ENCODE data around the gene KRTAP6-1.
A peak's percentile ranks its signal among the peaks of the same experiment; 100 is the strongest.

The KRTAP6-1 gene

DNA sequence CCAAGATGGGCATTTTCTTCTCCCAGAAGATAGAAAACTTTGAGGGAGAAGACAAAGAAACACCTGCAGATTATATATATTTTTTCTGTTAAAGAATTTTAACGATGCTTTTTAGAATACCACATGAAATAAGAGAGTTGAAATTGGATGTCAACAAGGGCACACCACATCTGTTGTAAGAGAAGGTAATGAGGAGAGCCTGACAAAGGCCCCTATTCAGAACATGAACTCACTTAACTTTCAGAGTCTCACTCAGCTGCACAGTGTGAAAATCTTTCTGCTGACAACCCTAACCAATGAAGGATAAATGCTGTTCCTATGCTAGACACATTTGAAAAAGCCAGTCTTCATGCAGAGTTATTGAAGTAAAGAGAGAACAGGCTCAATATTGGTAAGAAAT lies 30.9 kb downstream of the KRTAP6-1 start:
- H3K9me3 ChIP-seq (replicated peaks in 1 of 2; ENCODE audit: control insufficient read depth in 2 of 2, insufficient read depth in 1 of 2, low read depth in 1 of 2, low read length in 2 of 2) = no peaks in the 10 kb centered on the region
- H3K79me1 ChIP-seq (ENCODE audit: low read depth, low read length) = no peaks in the 10 kb centered on the region
- H4K91ac ChIP-seq (ENCODE audit: low read depth, low read length, poor library complexity) = no peak overlapping the region
- no peak overlapping the region for H3K18ac ChIP-seq (ENCODE audit: low read length)
- no peak overlapping the region for H2BK120ac ChIP-seq (ENCODE audit: low read depth, low read length)
- no peaks in the 10 kb centered on the region for H3K27me3 ChIP-seq (ENCODE audit: control insufficient read depth in 3 of 3, insufficient read depth in 3 of 3, low read depth in 1 of 3, low read length in 3 of 3)
- H4K8ac ChIP-seq (ENCODE audit: low read depth, low read length) = no peak overlapping the region
- H2AFZ ChIP-seq (ENCODE audit: low read length) = no peak overlapping the region
- H2AK5ac ChIP-seq (ENCODE audit: low read depth, low read length) = no peak overlapping the region
- H3K14ac ChIP-seq (ENCODE audit: low read length) = no peak overlapping the region
- no peaks in the 10 kb centered on the region for H3K36me3 ChIP-seq (replicated peaks in 1 of 2; ENCODE audit: control insufficient read depth in 2 of 2, insufficient read depth in 2 of 2, low read length in 2 of 2)
- no peak overlapping the region for H3K4ac ChIP-seq (ENCODE audit: low read length)
- H3K9ac ChIP-seq (ENCODE audit: low read depth, low read length, poor library complexity) = no peak overlapping the region
- H2BK12ac ChIP-seq (ENCODE audit: low read length) = no peak overlapping the region
- H3K4me3 ChIP-seq (ENCODE audit: low read length in 2 of 2) = no peak overlapping the region
- H3K23ac ChIP-seq (ENCODE audit: low read depth, low read length, poor library complexity) = no peak overlapping the region
- no peak overlapping the region for H3K4me2 ChIP-seq (ENCODE audit: insufficient read depth, low read length, poor library complexity, severe bottlenecking)
- no CpG with 5 or more reads among the region's 1 CpG for WGBS, 2 donors (ENCODE audit: extremely low coverage in 2 of 2, insufficient read length in 2 of 2, insufficient replicate concordance in 1 of 2)
- H2BK5ac ChIP-seq (ENCODE audit: low read length) = no peak overlapping the region
- H3K4me1 ChIP-seq (ENCODE audit: control insufficient read depth in 2 of 2, insufficient read depth in 1 of 2, low read depth in 1 of 2, low read length in 2 of 2) = peaks cover 0 to 13% of the 10 kb centered on the region in 2 donors
- peak; percentile 45 for DNase-seq (ENCODE audit: low spot score)
- H3K27ac ChIP-seq (replicated peaks; ENCODE audit: low read length) = no peak overlapping the region
- H2BK15ac ChIP-seq (ENCODE audit: low read length) = no peak overlapping the region

GRCh38 chr21:30580132-30580531 lies 33.6 kb downstream of the KRTAP6-1 start:
- Histone ChIP-seq H3K9me3 (replicated peaks in 1 of 2; ENCODE audit: control insufficient read depth in 2 of 2, insufficient read depth in 1 of 2, low read depth in 1 of 2, low read length in 2 of 2) (no peaks in the 10 kb centered on the region), H3K27ac (replicated peaks; ENCODE audit: low read length) (peak overlapping the region; percentile 14), H3K4me2 (ENCODE audit: insufficient read depth, low read length, poor library complexity, severe bottlenecking) (no peak overlapping the region), H3K9ac (ENCODE audit: low read depth, low read length, poor library complexity) (no peak overlapping the region), H2BK15ac (ENCODE audit: low read length) (no peak overlapping the region), H3K36me3 (replicated peaks in 1 of 2; ENCODE audit: control insufficient read depth in 2 of 2, insufficient read depth in 2 of 2, low read length in 2 of 2) (no peaks in the 10 kb centered on the region), H2AFZ (ENCODE audit: low read length) (no peak overlapping the region), H2BK12ac (ENCODE audit: low read length) (no peak overlapping the region), H2AK5ac (ENCODE audit: low read depth, low read length) (no peak overlapping the region), H3K4me1 (ENCODE audit: control insufficient read depth in 2 of 2, insufficient read depth in 1 of 2, low read depth in 1 of 2, low read length in 2 of 2) (peaks cover 0 to 13% of the 10 kb centered on the region in 2 donors), H3K18ac (ENCODE audit: low read length) (no peak overlapping the region), H3K4me3 (ENCODE audit: low read length in 2 of 2) (no peak overlapping the region), H2BK5ac (ENCODE audit: low read length) (no peak overlapping the region), H3K14ac (ENCODE audit: low read length) (no peak overlapping the region), H4K8ac (ENCODE audit: low read depth, low read length) (no peak overlapping the region), H2BK120ac (ENCODE audit: low read depth, low read length) (no peak overlapping the region), H3K27me3 (ENCODE audit: control insufficient read depth in 3 of 3, insufficient read depth in 3 of 3, low read depth in 1 of 3, low read length in 3 of 3) (no peaks in the 10 kb centered on the region), H3K79me1 (ENCODE audit: low read depth, low read length) (no peaks in the 10 kb centered on the region), H3K4ac (ENCODE audit: low read length) (no peak overlapping the region), H3K23ac (ENCODE audit: low read depth, low read length, poor library complexity) (no peak overlapping the region), H4K91ac (ENCODE audit: low read depth, low read length, poor library complexity) (no peak overlapping the region)
- no peak for DNase-seq (ENCODE audit: low spot score)
- WGBS, 2 donors (ENCODE audit: extremely low coverage in 2 of 2, insufficient read length in 2 of 2, insufficient replicate concordance in 1 of 2) = no CpG with 5 or more reads among the region's 3 CpGs

DNA sequence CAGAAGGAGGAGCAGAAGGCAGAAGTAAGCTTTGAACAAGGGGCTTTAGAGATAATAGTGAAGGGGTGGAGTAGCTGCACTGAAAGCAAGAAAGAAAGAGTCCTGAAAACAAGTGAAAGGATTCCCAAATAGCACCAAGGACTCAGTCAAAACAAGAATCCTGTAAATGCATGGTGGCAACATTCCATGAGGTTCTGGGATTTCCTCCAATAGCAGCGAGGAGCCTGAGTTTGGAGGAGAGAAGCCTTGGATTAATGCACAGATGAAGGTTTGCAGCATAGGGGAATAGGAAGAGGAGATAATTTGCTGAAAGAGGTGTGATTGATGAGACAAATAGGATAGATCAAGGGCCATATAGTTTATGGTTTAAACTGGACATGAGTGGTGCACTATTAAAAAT lies 34.4 kb downstream of the KRTAP6-1 start:
- H3K79me1 ChIP-seq (ENCODE audit: low read depth, low read length) = no peaks in the 10 kb centered on the region
- no peak overlapping the region for H2BK15ac ChIP-seq (ENCODE audit: low read length)
- H3K4me2 ChIP-seq (ENCODE audit: insufficient read depth, low read length, poor library complexity, severe bottlenecking) = no peak overlapping the region
- DNase-seq (ENCODE audit: low spot score) = peak; percentile 29
- H4K91ac ChIP-seq (ENCODE audit: low read depth, low read length, poor library complexity) = no peak overlapping the region
- no CpG with 5 or more reads among the region's 1 CpG for WGBS, 2 donors (ENCODE audit: extremely low coverage in 2 of 2, insufficient read length in 2 of 2, insufficient replicate concordance in 1 of 2)
- H3K4ac ChIP-seq (ENCODE audit: low read length) = no peak overlapping the region
- H4K8ac ChIP-seq (ENCODE audit: low read depth, low read length) = no peak overlapping the region
- no peak overlapping the region for H2BK120ac ChIP-seq (ENCODE audit: low read depth, low read length)
- H2AK5ac ChIP-seq (ENCODE audit: low read depth, low read length) = no peak overlapping the region
- H2AFZ ChIP-seq (ENCODE audit: low read length) = no peak overlapping the region
- no peak overlapping the region for H3K23ac ChIP-seq (ENCODE audit: low read depth, low read length, poor library complexity)
- H3K14ac ChIP-seq (ENCODE audit: low read length) = no peak overlapping the region
- no peak overlapping the region for H3K18ac ChIP-seq (ENCODE audit: low read length)
- no peak overlapping the region for H2BK12ac ChIP-seq (ENCODE audit: low read length)
- no peak overlapping the region for H3K27ac ChIP-seq (replicated peaks; ENCODE audit: low read length)
- no peak overlapping the region for H2BK5ac ChIP-seq (ENCODE audit: low read length)
- no peaks in the 10 kb centered on the region for H3K27me3 ChIP-seq (ENCODE audit: control insufficient read depth in 3 of 3, insufficient read depth in 3 of 3, low read depth in 1 of 3, low read length in 3 of 3)
- H3K9me3 ChIP-seq (replicated peaks in 1 of 2; ENCODE audit: control insufficient read depth in 2 of 2, insufficient read depth in 1 of 2, low read depth in 1 of 2, low read length in 2 of 2) = no peaks in the 10 kb centered on the region
- no peaks in the 10 kb centered on the region for H3K36me3 ChIP-seq (replicated peaks in 1 of 2; ENCODE audit: control insufficient read depth in 2 of 2, insufficient read depth in 2 of 2, low read length in 2 of 2)
- H3K9ac ChIP-seq (ENCODE audit: low read depth, low read length, poor library complexity) = no peak overlapping the region
- H3K4me1 ChIP-seq (ENCODE audit: control insufficient read depth in 2 of 2, insufficient read depth in 1 of 2, low read depth in 1 of 2, low read length in 2 of 2) = peaks cover 0 to 13% of the 10 kb centered on the region in 2 donors
- H3K4me3 ChIP-seq (ENCODE audit: low read length in 2 of 2) = no peak overlapping the region

DNA sequence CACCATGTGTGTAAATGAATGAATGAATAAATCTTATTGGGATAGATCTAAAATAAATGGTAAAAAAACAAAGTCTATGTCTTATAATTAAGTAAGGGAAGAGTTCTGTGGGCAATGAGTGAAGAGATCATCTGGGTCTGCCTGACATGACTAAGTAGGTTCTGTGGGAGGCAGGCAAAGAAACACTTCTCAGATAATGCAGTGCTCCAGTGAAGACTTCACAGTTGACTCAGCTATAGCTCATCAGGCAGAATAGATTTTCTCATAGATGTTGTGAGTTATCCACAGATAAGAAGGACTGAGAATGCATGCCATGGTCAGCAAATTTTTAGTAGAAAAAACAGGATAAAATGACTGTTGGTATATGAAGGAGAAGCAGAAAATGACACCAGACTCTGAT lies 36.0 kb downstream of the KRTAP6-1 start:
- Histone ChIP-seq H3K14ac (ENCODE audit: low read length) (no peak overlapping the region), H3K27ac (replicated peaks; ENCODE audit: low read length) (peak overlapping the region; percentile 24), H3K9me3 (replicated peaks in 1 of 2; ENCODE audit: control insufficient read depth in 2 of 2, insufficient read depth in 1 of 2, low read depth in 1 of 2, low read length in 2 of 2) (no peaks in the 10 kb centered on the region), H3K79me1 (ENCODE audit: low read depth, low read length) (no peaks in the 10 kb centered on the region), H3K36me3 (replicated peaks in 1 of 2; ENCODE audit: control insufficient read depth in 2 of 2, insufficient read depth in 2 of 2, low read length in 2 of 2) (no peaks in the 10 kb centered on the region), H3K23ac (ENCODE audit: low read depth, low read length, poor library complexity) (no peak overlapping the region), H3K4me2 (ENCODE audit: insufficient read depth, low read length, poor library complexity, severe bottlenecking) (no peak overlapping the region), H3K9ac (ENCODE audit: low read depth, low read length, poor library complexity) (no peak overlapping the region), H2BK15ac (ENCODE audit: low read length) (no peak overlapping the region), H3K27me3 (ENCODE audit: control insufficient read depth in 3 of 3, insufficient read depth in 3 of 3, low read depth in 1 of 3, low read length in 3 of 3) (no peaks in the 10 kb centered on the region), H3K4me1 (ENCODE audit: control insufficient read depth in 2 of 2, insufficient read depth in 1 of 2, low read depth in 1 of 2, low read length in 2 of 2) (peaks cover 0 to 8% of the 10 kb centered on the region in 2 donors), H2AK5ac (ENCODE audit: low read depth, low read length) (no peak overlapping the region), H3K18ac (ENCODE audit: low read length) (no peak overlapping the region), H4K8ac (ENCODE audit: low read depth, low read length) (no peak overlapping the region), H2BK5ac (ENCODE audit: low read length) (no peak overlapping the region), H3K4ac (ENCODE audit: low read length) (no peak overlapping the region), H2BK120ac (ENCODE audit: low read depth, low read length) (no peak overlapping the region), H2BK12ac (ENCODE audit: low read length) (no peak overlapping the region), H3K4me3 (ENCODE audit: low read length in 2 of 2) (no peak overlapping the region), H2AFZ (ENCODE audit: low read length) (no peak overlapping the region), H4K91ac (ENCODE audit: low read depth, low read length, poor library complexity) (no peak overlapping the region)
- no peak for DNase-seq (ENCODE audit: low spot score)
